IPS-11a (cell line): ENCODE measurements around the gene CNKSR1.
"Not testable (repeated sequence)": the region's sequence is repeated elsewhere in the genome, so short reads cannot be mapped to it uniquely, and the experiment has no call there.

Experiments used
- H3K4me3 ChIP-seq: one replicate; pipeline ENCODE4 v1.5.1; 2013; ENCODE audit warnings: low read depth, low read length, control low read depth

The CNKSR1 gene

DNA sequence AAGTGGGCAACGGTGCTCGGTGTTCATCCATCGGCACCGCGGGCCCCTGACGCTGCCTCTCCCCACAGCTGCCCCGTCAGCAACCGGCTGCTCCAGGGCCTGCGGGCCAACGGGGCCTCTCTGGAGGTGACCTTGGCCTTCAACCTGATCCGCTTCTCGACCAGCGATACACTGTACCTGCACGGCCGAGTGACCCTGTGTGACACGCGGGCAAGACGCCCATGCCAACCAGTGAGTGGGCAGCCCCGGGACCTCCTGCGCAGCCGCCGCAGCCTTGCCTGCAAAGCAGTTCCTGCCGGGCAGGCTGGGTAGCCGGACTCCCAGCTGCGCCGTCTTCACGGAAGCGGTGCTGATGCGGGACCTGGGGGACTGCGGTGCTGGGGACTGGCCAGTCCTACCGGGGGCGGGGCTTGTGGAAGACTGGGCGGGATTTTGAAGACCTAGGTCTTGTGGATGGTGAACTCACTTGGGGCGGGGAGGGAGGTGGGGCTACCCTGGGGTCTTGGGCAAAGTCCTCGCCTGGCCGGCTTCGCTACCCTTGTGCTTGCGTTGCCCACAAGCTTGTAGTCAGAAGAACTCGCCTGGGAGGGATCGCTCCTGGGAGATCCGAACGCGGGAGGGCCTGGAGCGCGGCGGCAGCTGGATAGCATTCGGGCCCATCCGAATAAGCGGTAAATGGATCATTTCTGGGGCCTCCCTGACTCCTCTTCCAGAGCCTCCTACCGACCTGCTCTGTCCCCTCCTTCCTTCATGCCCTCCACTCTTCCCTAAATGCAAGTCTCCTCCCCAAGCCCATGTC is 47.9 kb downstream of the CNKSR1 start:
- peak overlapping the region; percentile 27 for H3K4me3 ChIP-seq

DNA sequence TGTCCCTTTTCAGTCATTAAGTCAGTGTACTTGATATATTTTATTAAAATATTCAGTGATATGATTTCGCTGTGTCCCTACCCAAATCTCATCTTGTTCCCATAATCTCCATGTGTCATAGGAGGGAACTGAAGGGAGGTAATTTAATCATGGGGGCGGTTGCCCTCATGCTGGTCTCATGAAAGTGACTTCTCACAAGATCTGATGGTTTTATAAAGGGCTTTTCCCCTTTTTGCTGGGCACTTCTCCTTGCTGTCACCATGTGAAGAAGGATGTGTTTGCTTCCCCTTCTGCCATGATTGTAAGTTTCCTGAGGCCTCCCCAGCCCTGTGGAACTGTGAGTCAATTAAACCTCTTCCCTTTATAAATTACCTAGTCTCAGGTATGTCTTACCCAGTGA is 53.4 kb downstream of the CNKSR1 start:
- H3K4me3 ChIP-seq = not testable (repeated sequence)

DNA sequence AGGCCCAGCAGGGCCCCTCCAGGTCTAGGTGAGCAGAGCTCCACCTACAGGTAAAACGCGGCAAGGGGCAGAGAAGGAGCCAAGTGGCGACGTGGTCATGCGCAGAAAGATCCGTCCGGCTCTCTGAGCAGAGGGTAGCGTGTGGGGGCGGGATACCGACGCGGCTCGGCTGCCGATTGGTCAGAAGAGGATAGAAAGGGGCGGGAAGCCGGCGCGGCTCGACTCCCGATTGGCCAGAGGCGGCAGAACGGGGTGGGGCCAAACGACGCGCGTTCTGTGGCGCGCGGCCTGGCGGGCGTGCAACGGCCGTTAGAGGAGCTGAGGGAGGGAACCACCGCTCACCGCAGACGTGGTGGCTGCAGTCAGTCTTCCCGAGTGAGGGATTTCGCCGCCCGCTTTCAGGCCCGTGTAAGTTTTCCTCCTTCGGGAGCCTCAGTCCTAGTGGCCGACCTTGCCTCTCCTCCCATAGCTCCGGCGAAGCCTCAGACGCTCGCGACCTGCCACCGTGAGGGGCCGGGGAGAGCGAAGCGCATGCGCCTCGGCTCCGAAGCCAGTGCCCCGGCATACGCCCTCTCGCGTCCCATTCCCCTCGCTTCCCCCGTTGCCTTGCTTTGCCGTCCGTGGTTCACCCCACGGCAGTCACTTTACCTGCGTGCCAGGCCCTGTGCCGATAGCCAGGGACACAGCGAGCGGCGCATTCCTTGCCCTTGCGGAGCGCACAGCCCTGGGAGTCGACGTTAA is 56.8 kb downstream of the CNKSR1 start, which contains the start of gene CEP85:
Gene CEP85, plus strand, starts transcription at position 298 of the 741 bp plus-strand sequence. CDS start 5,584 bp downstream, outside the sequence.
- H3K4me3 ChIP-seq = peak within 1 kb of the TSS; percentile 97

- peak overlapping the region; percentile 97 for H3K4me3 ChIP-seq
Measured at GRCh38 chr1:26234644-26235370, 57.5 kb downstream of the CNKSR1 start.

GRCh38 chr1:26237230-26237966 is 60.1 kb downstream of the CNKSR1 start:
- no peak overlapping the region for H3K4me3 ChIP-seq
